ENCODE measurements around the gene RAB34.
"Not testable (repeated sequence)": the region's sequence is repeated elsewhere in the genome, so short reads cannot be mapped to it uniquely, and the experiment has no call there.

Gene RAB34

DNA sequence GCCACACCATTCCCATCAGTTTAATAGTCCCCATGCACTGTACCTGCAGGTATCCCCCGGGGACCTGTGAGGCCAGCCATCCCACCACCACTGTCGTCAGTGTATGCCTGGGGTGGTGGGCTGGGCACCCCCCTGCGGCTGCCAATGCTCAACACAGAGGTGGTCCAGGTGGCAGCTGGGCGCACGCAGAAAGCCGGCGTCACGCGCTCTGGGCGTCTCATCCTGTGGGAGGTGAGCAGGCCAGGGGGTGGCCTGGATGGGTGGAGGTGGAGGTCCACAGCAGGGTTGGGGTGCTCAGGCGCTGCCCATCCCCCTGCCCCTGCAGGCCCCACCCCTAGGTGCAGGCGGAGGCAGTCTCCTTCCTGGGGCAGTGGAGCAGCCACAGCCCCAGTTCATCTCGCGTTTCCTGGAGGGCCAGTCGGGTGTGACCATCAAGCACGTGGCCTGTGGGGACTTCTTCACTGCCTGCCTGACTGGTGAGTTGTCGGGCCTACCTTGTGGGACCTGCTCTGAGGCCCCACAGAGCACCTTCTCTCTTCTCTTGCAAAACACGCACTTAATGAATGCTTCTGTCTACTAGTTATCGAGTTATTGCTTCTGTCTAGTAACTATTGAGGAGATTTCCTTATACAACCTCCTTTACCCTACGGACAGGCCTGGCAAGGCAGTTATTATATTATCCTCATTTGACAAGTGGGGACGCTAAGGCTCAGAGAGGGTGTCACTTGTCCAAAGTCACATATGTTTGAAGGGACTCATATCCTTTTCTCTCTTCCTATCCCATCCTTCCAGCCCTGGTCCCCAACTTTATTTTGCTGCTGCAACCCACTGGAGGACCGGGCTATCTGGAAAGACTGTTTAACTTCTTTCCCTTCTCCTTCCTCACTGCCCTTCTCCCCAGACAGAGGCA is 20.4 kb upstream of the RAB34 start:
- TF ChIP-seq CTCF (conservative IDR thresholded peaks at IDR 0.05; ENCODE audit: low read depth, low read length): no peak
- no peak overlapping the region for H3K4me3 ChIP-seq (ENCODE audit: low read depth, low read length)
- no peak for DNase-seq (ENCODE audit: low read depth)

- no peak for DNase-seq (ENCODE audit: low read depth)
- TF ChIP-seq CTCF (conservative IDR thresholded peaks at IDR 0.05; ENCODE audit: low read depth, low read length): no peak
- H3K4me3 ChIP-seq (ENCODE audit: low read depth, low read length): no peak overlapping the region
Observed at GRCh38 chr17:28737316-28737715, 19.6 kb upstream of the RAB34 start.

DNA sequence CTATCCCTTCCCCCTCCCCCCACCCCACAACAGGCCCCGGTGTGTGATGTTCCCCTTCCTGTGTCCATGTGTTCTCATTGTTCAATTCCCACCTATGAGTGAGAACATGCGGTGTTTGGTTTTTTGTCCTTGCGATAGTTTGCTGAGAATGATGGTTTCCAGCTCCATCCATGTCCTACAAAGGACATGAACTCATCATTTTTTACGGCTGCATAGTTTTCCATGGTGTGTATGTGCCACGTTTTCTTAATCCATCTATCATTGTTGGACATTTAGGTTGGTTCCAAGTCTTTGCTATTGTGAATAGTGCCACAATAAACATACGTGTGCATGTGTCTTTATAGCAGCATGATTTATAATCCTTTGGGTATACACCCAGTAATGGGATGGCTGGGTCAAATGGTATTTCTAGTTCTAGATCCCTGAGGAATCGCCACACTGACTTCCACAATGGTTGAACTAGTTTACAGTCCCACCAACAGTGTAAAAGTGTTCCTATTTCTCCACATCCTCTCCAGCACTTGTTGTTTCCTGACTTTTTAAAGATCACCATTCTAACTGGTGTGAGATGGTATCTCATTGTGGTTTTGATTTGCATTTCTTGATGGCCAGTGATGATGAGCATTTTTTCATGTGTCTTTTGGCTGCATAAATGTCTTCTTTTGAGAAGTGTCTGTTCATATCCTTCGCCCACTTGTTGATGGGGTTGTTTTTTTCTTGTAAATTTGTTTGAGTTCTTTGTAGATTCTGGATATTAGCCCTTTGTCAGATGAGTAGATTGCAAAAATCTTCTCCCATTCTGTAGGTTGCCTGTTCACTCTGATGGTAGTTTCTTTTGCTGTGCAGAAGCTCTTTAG is 18.5 kb upstream of the RAB34 start:
- H3K4me3 ChIP-seq (ENCODE audit: low read depth, low read length); DNase-seq (ENCODE audit: low read depth): not testable (repeated sequence)

DNA sequence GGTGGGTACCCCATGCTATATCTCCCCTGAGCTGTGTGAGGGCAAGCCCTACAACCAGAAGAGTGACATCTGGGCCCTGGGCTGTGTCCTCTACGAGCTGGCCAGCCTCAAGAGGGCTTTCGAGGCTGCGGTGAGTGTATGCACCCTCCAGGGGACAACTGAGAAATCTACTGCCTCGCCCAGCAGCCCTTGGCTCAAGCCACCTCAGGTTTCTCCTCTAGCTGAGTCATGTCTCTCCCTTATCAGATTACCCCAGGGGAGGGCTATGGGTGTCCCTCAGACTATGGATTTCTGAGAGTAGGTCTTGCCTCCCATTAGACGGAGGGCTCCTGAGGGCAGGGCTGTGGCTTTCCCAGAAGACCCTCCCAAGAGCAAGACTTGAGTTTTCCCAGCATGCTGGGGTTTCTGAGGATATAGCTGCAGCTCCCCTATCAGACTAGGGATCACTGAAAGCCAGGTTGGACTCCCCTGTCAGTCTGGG is 17.6 kb upstream of the RAB34 start:
- peak; percentile 39 for DNase-seq (ENCODE audit: low read depth)

GRCh38 chr17:28734712-28735241 is 17.1 kb upstream of the RAB34 start:
- no peak overlapping the region for H3K4me3 ChIP-seq (ENCODE audit: low read depth, low read length)
- no peak for TF ChIP-seq CTCF (conservative IDR thresholded peaks at IDR 0.05; ENCODE audit: low read depth, low read length)
- DNase-seq (ENCODE audit: low read depth): no peak

More for the DNA sequence above, 17.6 kb upstream of the RAB34 start:
- TF ChIP-seq CTCF (conservative IDR thresholded peaks at IDR 0.05; ENCODE audit: low read depth, low read length): peak; percentile 2
- no peak overlapping the region for H3K4me3 ChIP-seq (ENCODE audit: low read depth, low read length)

- DNase-seq (ENCODE audit: low read depth): no peak
- no peak overlapping the region for H3K4me3 ChIP-seq (ENCODE audit: low read depth, low read length)
- no peak for TF ChIP-seq CTCF (conservative IDR thresholded peaks at IDR 0.05; ENCODE audit: low read depth, low read length)
Observed at GRCh38 chr17:28733346-28733745, 15.7 kb upstream of the RAB34 start.

DNA sequence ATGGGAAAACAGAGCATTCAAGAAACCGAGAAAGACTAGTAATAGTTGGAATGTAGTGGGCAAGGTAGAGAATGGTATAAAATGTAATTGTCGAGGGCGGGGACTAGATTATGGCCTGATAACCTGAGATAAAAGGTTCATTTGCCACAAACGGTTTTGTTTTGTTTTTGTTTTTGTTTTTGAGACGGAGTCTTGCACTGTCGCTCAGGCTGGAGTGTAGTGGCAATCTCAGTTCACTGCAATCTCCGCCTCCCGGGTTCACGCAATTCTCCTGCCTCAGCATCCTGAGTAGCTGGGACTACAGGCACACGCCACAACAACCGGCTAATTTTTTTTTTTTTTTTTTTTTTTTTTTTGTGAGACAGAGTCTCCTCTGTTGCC is 12.3 kb upstream of the RAB34 start:
- TF ChIP-seq CTCF (conservative IDR thresholded peaks at IDR 0.05; ENCODE audit: low read depth, low read length): no peak

More for the DNA sequence above, 12.3 kb upstream of the RAB34 start:
- H3K4me3 ChIP-seq (ENCODE audit: low read depth, low read length): no peak overlapping the region
- DNase-seq (ENCODE audit: low read depth): no peak
